ENCODE measurements around the gene ZNF764. TPM values are rescaled to one million over a fixed set of nuclear protein-coding genes. Genes with fewer than 3 reads are reported as not detected.
A peak's percentile ranks its signal among the peaks of the same experiment; 100 is the strongest.

ZNF764 gene
- total and polyA plus RNA-seq, 8 donors: 3.1 to 5.6 (median 4.7) TPM

- WGBS, 2 donors: 95% methylated on average over 48 of the region's 48 CpGs
- FAIRE-seq: no peak
- intact Hi-C loops (cut with DNase I): no loop called here
- H3K4me3 ChIP-seq: no peak overlapping the region
- H3K27ac ChIP-seq: no peak overlapping the region
- H3K36me3 ChIP-seq: peaks cover 0 to 8% (median 0%) of the 10 kb centered on the region in 3 donors
- H3K4me1 ChIP-seq: peaks cover 0 to 4% (median 0%) of the 10 kb centered on the region in 3 donors
- no peak for TF ChIP-seq CTCF (IDR thresholded peaks at IDR 0.05)
- no peaks in the 10 kb centered on the region for H3K9me3 ChIP-seq
- DNase-seq: peak in 1 of 6 donors; percentile 64
- ATAC-seq: no peak
- H3K27me3 ChIP-seq: no peaks in the 10 kb centered on the region
Observed at GRCh38 chr16:30582611-30583340, 24.6 kb upstream of the ZNF764 start.

- H3K27me3 ChIP-seq: no peaks in the 10 kb centered on the region
- H3K27ac ChIP-seq: no peak overlapping the region
- intact Hi-C loops (cut with DNase I): no loop called here
- H3K4me1 ChIP-seq: peaks cover 0 to 4% (median 0%) of the 10 kb centered on the region in 3 donors
- TF ChIP-seq CTCF (IDR thresholded peaks at IDR 0.05): no peak
- FAIRE-seq (no peak), ATAC-seq (no peak), DNase-seq (no peak)
- WGBS, 2 donors: 77 to 84% methylated on average over 7 of the region's 7 CpGs
- H3K4me3 ChIP-seq: no peak overlapping the region
- no peaks in the 10 kb centered on the region for H3K9me3 ChIP-seq
- H3K36me3 ChIP-seq: peaks cover 0 to 8% (median 0%) of the 10 kb centered on the region in 3 donors
Observed at GRCh38 chr16:30581457-30581856, 23.3 kb upstream of the ZNF764 start.

- no peaks in the 10 kb centered on the region for H3K9me3 ChIP-seq
- H3K4me3 ChIP-seq: no peak overlapping the region
- FAIRE-seq: no peak
- intact Hi-C loops (cut with DNase I): no loop called here
- TF ChIP-seq CTCF (IDR thresholded peaks at IDR 0.05): no peak
- ATAC-seq: no peak
- no peaks in the 10 kb centered on the region for H3K36me3 ChIP-seq
- no peak for DNase-seq
- H3K4me1 ChIP-seq: peaks cover 0 to 12% (median 11%) of the 10 kb centered on the region in 3 donors
- no peak overlapping the region for H3K27ac ChIP-seq
- WGBS, 2 donors: 38 to 49% methylated on average over 1 of the region's 1 CpG
- H3K27me3 ChIP-seq: no peaks in the 10 kb centered on the region
Observed at GRCh38 chr16:30574678-30575077, 16.5 kb upstream of the ZNF764 start.

DNA sequence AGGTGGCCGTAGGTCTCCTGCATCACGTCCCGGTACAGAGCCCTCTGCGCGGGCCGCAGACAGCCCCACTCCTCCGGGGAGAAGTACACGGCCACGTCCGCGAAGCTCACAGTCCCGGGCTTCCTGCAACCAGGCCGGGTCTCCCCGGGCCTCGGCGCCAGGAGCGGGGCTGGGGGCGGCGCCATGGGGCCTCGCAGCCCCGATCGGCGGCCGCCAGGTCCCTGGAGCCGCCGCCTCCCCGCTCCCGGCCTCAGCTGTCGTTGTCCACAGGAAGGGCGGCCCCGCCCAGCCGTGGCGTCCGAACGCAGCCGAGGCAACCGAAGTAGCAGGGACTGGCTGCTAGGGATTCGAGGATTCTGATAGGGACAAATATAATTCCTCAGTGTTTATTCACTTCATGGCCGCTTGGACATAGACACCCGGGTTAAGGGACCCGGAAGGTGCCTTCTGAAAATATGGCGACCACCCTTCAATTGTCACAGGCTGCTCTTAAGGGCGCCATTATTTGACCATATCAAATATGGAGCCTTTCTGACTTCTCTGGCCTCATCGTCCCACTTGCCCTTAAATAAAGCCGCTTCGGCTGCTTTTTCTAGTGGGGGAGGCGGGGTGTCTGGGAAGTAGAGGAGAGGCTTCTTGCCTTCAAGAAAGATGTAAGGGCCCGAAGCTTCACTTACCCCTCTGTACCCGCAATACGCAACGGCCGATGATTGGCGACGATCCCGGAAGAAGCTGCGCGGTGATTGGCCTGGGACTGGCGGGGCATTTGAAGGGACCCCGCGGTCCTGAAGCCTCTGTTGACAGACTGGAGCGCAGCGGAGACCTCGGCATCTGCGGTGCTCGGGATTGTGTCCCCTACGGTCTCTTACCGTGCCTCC, 13.5 kb upstream of the ZNF764 start, which contains the start of gene ZNF688:
Gene ZNF688, minus strand, starts transcription at position 270 of the 878 bp plus-strand sequence. Its CDS starts 85 bp downstream, at position 185.
- peak within 1 kb of the TSS; percentile 53 to 86 (median 80) for H3K4me3 ChIP-seq
- peak; percentile 90 to 96 (median 92) for DNase-seq
- no peaks in the 10 kb centered on the region for H3K36me3 ChIP-seq
- no peaks in the 10 kb centered on the region for H3K9me3 ChIP-seq
- ATAC-seq: peak; percentile 86 to 92 (median 88)
- H3K4me1 ChIP-seq: peaks cover 0 to 12% (median 11%) of the 10 kb centered on the region in 3 donors
- intact Hi-C loops (cut with DNase I): no loop called here
- peak within 1 kb of the TSS; percentile 85 to 98 (median 96) for H3K27ac ChIP-seq
- no peaks in the 10 kb centered on the region for H3K27me3 ChIP-seq
- WGBS, 2 donors: 0 to 1% methylated on average over 64 to 67 of the region's 67 CpGs
- no peak for TF ChIP-seq CTCF (IDR thresholded peaks at IDR 0.05)
- peak; percentile 74 for FAIRE-seq

All from pancreas (tissue), 10 donors.